GM20000 (cell line): ENCODE measurements around the gene FXYD4.
"Not testable (repeated sequence)": the region's sequence is repeated elsewhere in the genome, so short reads cannot be mapped to it uniquely, and the experiment has no call there.

Experiments
- DNase-seq: peaks from one replicate; pipeline ENCODE4 v3.0.0; 2012; ENCODE audit warnings: low spot score
- TF ChIP-seq, protein P1 (sequence below): IDR thresholded peaks from 2 replicates; pipeline ENCODE4 v1.5.1; 2012; ENCODE audit warnings: mild to moderate bottlenecking, control low read depth; ENCODE audit errors: extremely low read depth, missing control alignments

Gene FXYD4

DNA sequence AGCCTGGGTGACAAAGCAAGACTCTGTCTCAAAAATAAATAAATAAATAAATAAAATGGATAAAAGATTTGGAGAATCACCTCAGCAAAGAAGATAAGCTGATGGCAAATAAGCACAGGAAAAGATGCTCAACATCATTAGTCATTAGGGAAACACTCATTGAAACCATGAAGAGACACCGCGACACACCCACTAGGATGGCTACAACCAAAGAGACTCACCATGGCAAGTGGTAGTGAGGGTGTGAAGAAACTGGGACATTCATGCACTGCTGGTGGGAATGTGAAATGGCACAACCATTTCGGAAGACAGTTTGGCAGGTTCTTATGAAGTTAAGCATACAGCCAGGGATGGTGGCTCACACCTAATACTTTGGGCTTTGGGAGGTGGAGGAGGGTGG, 37.8 kb upstream of the FXYD4 start:
- TF ChIP-seq, protein P1, sequence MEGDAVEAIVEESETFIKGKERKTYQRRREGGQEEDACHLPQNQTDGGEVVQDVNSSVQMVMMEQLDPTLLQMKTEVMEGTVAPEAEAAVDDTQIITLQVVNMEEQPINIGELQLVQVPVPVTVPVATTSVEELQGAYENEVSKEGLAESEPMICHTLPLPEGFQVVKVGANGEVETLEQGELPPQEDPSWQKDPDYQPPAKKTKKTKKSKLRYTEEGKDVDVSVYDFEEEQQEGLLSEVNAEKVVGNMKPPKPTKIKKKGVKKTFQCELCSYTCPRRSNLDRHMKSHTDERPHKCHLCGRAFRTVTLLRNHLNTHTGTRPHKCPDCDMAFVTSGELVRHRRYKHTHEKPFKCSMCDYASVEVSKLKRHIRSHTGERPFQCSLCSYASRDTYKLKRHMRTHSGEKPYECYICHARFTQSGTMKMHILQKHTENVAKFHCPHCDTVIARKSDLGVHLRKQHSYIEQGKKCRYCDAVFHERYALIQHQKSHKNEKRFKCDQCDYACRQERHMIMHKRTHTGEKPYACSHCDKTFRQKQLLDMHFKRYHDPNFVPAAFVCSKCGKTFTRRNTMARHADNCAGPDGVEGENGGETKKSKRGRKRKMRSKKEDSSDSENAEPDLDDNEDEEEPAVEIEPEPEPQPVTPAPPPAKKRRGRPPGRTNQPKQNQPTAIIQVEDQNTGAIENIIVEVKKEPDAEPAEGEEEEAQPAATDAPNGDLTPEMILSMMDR: no peak
- DNase-seq: no peak

DNA sequence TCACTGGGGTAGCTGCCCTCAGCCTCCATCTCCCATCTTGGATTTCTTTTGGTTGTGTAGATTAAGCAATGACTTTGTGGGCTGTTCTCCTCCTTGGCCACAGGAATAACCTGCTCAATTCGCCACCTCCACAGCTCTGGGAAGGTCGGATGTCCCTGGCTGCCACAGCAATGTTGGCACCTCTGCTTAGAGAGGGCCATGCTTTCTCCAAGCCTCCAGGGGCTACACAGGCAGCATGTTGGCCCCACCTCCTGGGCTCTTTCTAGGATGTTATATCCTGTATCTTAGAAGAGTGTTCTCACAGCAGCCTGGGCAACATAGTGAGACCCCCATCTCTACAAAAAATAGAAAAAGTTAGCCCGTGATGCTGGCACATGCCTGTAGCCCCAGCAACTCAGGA, 35.4 kb upstream of the FXYD4 start:
- no peak for DNase-seq
- TF ChIP-seq, protein P1: no peak

DNA sequence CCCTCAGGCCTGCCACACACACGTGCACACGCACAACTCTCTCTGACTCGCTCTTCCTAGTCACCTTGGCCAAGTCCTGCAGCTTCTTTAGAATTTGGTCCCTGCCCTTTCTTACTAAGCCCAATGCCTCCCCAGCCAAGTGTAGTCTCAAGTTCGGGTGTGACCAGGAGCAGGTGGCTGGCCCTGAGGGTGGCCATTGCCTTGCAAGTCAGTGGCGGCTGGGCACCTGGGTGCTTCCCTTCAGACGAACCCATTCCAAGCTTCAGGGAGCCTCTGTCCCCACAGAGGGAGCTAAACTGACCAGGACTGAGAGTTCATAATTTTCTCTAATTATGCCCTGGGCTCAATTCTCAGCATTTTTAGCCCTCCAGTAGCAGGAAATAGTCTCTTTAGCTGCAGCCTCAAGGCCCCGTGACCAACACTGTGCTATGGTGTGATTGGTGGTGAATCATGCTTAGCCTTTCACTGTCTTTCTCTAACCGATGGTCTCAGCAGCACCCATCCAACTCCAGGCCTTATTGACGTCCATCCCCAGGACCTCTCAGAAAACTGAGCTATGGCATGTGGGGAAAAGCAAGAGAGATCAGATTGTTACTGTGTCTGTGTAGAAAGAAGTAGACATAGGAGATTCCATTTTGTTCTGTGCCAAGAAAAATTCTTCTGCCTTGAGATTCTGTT, 34.7 kb upstream of the FXYD4 start:
- TF ChIP-seq, protein P1: no peak
- no peak for DNase-seq

DNA sequence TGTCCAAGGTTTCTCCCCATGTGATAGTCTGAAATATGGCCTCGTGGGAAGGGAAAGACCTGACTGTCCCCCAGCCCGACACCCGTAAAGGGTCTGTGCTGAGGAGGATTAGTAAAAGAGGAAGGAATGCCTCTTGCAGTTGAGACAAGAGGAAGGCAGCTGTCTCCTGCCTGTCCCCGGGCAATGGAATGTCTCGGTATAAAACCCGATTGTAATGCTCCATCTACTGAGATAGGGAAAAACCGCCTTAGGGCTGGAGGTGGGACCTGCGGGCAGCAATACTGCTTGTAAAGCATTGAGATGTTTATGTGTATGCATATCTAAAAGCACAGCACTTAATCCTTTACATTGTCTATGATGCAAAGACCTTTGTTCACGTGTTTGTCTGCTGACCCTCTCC, 33.9 kb upstream of the FXYD4 start:
- not testable (repeated sequence) for DNase-seq

DNA sequence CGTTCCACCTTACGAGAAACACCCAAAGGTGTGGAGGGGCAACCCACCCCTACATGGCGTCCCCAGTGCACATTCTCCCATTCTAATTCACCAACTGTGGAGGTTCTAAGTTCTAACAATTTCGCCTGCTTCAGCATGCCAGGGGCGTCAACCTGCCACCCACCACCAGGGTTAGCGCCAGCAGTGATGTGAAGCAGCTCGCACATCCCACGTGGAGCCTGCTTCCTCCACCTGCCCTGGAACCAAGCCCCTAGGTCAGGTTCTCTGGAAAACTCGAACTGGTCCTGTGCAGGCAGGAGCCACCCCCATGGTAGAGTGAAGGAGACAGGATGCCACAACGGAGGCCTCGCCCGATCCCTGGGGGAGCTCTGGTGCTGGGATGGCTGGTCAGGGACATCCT, 33.3 kb upstream of the FXYD4 start:
- DNase-seq: no peak
- TF ChIP-seq, protein P1: no peak

DNA sequence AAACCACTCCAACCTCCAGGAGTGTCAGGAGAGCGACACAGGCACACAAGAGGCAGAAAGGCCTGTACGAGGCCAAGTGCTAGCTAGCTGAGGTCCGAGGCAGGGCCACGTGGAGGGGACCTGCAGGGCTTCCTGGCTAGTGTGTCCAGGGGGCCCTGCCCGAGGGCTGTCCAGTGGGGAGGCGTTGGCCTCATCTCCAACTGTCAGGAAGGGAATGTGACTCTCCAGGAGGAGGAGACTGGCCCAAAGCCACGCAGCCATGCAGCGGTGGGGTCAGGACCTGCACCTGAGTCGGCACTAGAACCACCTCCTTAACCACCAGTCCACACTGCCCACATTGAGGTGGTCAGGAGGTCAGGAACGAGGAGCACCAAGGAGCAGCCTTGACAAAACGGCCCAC, 32.3 kb upstream of the FXYD4 start:
- DNase-seq: no peak
- TF ChIP-seq, protein P1: no peak

DNA sequence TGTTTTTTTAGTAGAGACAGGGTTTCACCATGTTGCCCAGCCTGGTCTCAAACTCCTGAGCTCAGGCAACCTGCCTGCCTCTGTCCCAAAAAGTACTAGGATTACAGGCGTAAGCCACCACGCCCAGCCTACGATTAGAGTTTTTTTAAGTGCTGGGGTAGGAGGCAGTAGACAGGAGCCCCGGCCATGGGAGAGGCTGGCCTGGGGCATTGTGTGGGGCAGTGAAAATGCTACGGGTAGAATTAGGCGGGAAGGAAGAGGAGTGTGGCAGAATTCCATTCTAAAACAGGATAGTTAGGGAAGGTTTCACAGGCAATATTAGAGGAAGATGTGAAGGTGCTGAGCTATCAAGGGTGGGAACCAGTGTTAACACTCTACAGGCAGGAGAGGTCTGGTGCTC, 31.3 kb upstream of the FXYD4 start:
- DNase-seq: no peak
- TF ChIP-seq, protein P1: no peak

DNA sequence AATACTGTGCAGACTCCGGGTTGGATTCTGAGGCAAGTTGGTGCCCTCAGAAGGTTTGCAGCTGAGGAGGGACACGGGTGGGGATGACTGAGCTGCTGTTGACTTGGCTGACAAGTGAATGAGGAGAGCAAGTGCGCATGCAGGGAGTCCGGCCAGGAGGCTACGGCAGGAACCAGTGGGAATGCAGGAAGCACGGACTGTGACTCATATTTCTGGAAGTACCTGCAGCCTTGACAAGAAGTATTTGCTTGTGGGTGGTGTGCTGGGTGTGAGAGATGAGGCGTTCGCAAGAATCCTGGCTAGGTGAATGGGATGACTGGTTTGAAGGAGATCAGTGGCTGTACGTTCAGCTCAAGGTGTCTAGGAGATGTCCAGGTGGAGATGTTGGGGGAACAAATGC, 30.8 kb upstream of the FXYD4 start:
- DNase-seq: no peak
- TF ChIP-seq, protein P1: no peak
